Stomach smooth muscle (tissue), 2 donors: ENCODE results near the gene C6orf52.
"Not testable (repeated sequence)": the region's sequence is repeated elsewhere in the genome, so short reads cannot be mapped to it uniquely, and the experiment has no call there.

Source experiments
- H3K27ac ChIP-seq: one replicate; pipeline ENCODE4 v1.7.0; 2013; ENCODE audit warnings: mild to moderate bottlenecking, low read length, inconsistent platforms
- H3K27me3 ChIP-seq, 2 donors: one replicate each; pipeline ENCODE4 v1.7.0; 2013; ENCODE audit warnings: low read length in 2 of 2; ENCODE audit not compliant: insufficient read depth in 2 of 2, control insufficient read depth in 1 of 2
- H3K36me3 ChIP-seq, 2 donors: one replicate each; pipeline ENCODE4 v1.7.0; 2013; ENCODE audit warnings: low read length in 2 of 2; ENCODE audit not compliant: control insufficient read depth in 2 of 2, insufficient read depth in 2 of 2
- H3K4me1 ChIP-seq: one replicate; pipeline ENCODE4 v1.7.0; 2013; ENCODE audit warnings: low read length; ENCODE audit not compliant: control insufficient read depth, insufficient read depth
- H3K4me3 ChIP-seq, 2 donors: one replicate each; pipeline ENCODE4 v1.7.0; 2013; ENCODE audit warnings: low read length in 2 of 2
- H3K9ac ChIP-seq, 2 donors: one replicate each; pipeline ENCODE4 v1.7.0; 2013; ENCODE audit warnings: low read length in 2 of 2, mild to moderate bottlenecking in 1 of 2
- H3K9me3 ChIP-seq, 2 donors: one replicate each; pipeline ENCODE4 v1.7.0; 2013; ENCODE audit warnings: low read length in 2 of 2; ENCODE audit not compliant: control insufficient read depth in 2 of 2
- donor health status: healthy.
- donor health status: Pancreatic carcinoma.

The C6orf52 gene

DNA sequence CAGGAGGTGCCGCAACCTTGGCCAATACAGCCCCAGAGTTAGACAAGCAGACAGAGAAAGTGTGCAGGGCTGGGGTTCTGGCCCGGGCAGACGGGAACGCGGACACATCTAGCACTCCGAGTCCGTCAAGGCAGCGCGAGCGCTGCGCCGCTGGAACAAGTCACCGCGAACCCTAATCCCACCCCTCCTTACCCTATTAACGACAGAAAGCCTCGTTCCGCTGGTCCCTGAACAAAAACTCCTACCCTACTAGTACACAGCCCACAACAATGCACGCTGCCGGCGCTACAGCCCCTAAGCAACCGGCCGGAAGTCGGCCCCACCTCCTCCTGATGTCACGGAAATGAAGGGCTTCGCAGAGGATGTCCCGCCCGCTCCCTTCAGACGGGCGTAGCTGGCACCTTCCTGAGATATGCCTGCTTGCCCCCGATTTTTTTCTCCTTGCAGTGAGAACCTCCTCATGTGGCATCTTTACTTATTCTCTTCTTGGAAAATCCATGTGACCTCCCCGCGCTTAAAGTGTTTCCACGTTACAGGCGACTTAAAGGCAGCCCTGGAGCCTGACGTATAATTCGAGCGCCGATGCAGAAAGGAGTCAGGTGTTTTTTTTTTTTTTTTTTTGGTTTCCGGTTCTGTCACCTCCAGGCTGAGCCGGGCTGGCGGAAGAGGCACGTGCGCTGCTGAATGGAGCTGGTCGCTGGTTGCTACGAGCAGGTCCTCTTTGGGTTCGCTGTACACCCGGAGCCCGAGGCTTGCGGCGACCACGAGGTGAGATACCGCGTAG lies at the start of gene C6orf52, which contains the start of gene PAK1IP1:
TSS of gene C6orf52 (minus strand) at position 315 of the 784 bp plus-strand sequence. CDS start 7,066 bp downstream, outside the sequence.
TSS of gene PAK1IP1 (plus strand) at position 671 of the 784 bp plus-strand sequence. CDS start at position 685, 14 bp downstream.
- H3K9me3 ChIP-seq = no peaks in the 10 kb centered on the region
- H3K4me1 ChIP-seq = peaks cover 13% of the 10 kb centered on the region

GRCh38 chr6:10743515-10743914 lies 49.1 kb upstream of the C6orf52 start:
- Histone ChIP-seq H3K4me1 (peaks cover 10% of the 10 kb centered on the region), H3K9ac (no peak overlapping the region), H3K36me3 (peaks cover 2 to 9% of the 10 kb centered on the region in 2 donors), H3K27ac (no peak overlapping the region), H3K4me3 (no peak overlapping the region), H3K27me3 (no peaks in the 10 kb centered on the region), H3K9me3 (no peaks in the 10 kb centered on the region)

More for the DNA sequence above, at the start of gene C6orf52, which contains the start of gene PAK1IP1:
- H3K27me3 ChIP-seq = no peaks in the 10 kb centered on the region
- peaks cover 0 to 6% of the 10 kb centered on the region in 2 donors for H3K36me3 ChIP-seq
- peak within 1 kb of the TSS; percentile 75 to 100 for H3K4me3 ChIP-seq
- H3K9ac ChIP-seq = peak within 1 kb of the TSS; percentile 97 to 98
- peak within 1 kb of the TSS; percentile 98 for H3K27ac ChIP-seq

DNA sequence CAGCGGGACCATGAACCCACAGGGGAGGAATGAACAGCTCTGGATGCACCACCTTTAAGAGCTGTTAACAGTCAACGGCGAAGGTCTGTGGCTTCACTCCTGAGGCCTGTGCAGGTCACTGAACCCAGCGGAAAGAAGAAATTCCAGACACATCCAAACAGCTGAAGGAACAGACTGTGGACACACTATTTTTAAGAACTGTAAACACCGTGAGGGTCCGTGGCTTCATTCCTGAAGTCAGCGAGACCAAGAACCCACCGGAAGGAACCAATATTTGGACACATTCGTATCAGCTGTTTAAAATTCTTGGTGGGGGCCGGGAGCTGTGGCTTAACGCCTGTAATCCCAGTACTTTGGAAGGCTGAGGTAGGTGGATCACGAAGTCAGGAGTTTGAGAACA lies 47.8 kb upstream of the C6orf52 start:
- Histone ChIP-seq H3K4me1 (peaks cover 3% of the 10 kb centered on the region), H3K9me3 (no peaks in the 10 kb centered on the region), H3K27me3 (no peaks in the 10 kb centered on the region), H3K36me3 (peaks cover 2 to 9% of the 10 kb centered on the region in 2 donors), H3K27ac (no peak overlapping the region), H3K9ac (no peak overlapping the region), H3K4me3 (no peak overlapping the region)

- not testable (repeated sequence) for H3K4me1 ChIP-seq, H3K9me3 ChIP-seq, H3K27ac ChIP-seq, H3K36me3 ChIP-seq, H3K4me3 ChIP-seq, H3K27me3 ChIP-seq, H3K9ac ChIP-seq
Observed at GRCh38 chr6:10741643-10742042, 47.2 kb upstream of the C6orf52 start.

GRCh38 chr6:10740061-10740460 lies 45.6 kb upstream of the C6orf52 start:
- no peaks in the 10 kb centered on the region for H3K4me1 ChIP-seq

GRCh38 chr6:10736731-10737130 lies 42.3 kb upstream of the C6orf52 start:
- no peaks in the 10 kb centered on the region for H3K27me3 ChIP-seq
- no peaks in the 10 kb centered on the region for H3K9me3 ChIP-seq
- H3K36me3 ChIP-seq = peaks cover 12 to 17% of the 10 kb centered on the region in 2 donors
- H3K4me3 ChIP-seq = no peak overlapping the region
- no peaks in the 10 kb centered on the region for H3K4me1 ChIP-seq
- no peak overlapping the region for H3K9ac ChIP-seq
- no peak overlapping the region for H3K27ac ChIP-seq

More at GRCh38 chr6:10740061-10740460, 45.6 kb upstream of the C6orf52 start:
- H3K36me3 ChIP-seq = peaks cover 2 to 8% of the 10 kb centered on the region in 2 donors
- H3K9me3 ChIP-seq = no peaks in the 10 kb centered on the region
- no peak overlapping the region for H3K4me3 ChIP-seq
- H3K27me3 ChIP-seq = no peaks in the 10 kb centered on the region
- H3K27ac ChIP-seq = no peak overlapping the region
- no peak overlapping the region for H3K9ac ChIP-seq

- no peak overlapping the region for H3K9ac ChIP-seq
- H3K4me3 ChIP-seq = no peak overlapping the region
- no peaks in the 10 kb centered on the region for H3K4me1 ChIP-seq
- no peaks in the 10 kb centered on the region for H3K9me3 ChIP-seq
- no peak overlapping the region for H3K27ac ChIP-seq
- peaks cover 19% of the 10 kb centered on the region in 2 donors for H3K36me3 ChIP-seq
- no peaks in the 10 kb centered on the region for H3K27me3 ChIP-seq
Observed at GRCh38 chr6:10733863-10734262, 39.4 kb upstream of the C6orf52 start.

GRCh38 chr6:10733151-10733715 lies 38.8 kb upstream of the C6orf52 start:
- Histone ChIP-seq H3K4me1 (no peaks in the 10 kb centered on the region), H3K27me3 (no peaks in the 10 kb centered on the region), H3K4me3 (no peak overlapping the region), H3K9me3 (no peaks in the 10 kb centered on the region), H3K36me3 (peaks cover 19 to 21% of the 10 kb centered on the region in 2 donors), H3K9ac (no peak overlapping the region), H3K27ac (no peak overlapping the region)

DNA sequence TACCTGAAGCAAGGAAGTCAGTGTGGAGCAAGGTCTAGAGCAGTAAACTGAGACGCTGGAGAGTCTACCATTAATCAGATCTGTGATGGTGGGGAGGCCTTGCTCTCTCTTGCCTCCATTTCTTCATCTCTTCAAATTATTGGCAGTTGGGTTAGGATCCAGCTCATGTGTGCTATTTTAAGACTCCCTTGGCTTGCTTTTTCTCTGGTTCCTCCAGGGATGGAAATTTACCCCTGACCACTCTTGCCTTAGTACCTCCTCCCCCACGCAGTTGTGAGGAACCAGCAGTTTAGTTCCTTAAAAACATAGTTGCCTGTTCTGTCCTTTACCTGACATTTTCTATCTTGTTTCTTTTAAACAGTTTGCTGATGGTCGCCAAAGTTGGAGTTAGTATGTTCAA lies 35.8 kb upstream of the C6orf52 start:
- no peak overlapping the region for H3K4me3 ChIP-seq
- no peaks in the 10 kb centered on the region for H3K27me3 ChIP-seq
- no peaks in the 10 kb centered on the region for H3K4me1 ChIP-seq
- H3K9ac ChIP-seq = no peak overlapping the region
- H3K27ac ChIP-seq = no peak overlapping the region
- H3K36me3 ChIP-seq = peaks cover 21 to 29% of the 10 kb centered on the region in 2 donors
- no peaks in the 10 kb centered on the region for H3K9me3 ChIP-seq

DNA sequence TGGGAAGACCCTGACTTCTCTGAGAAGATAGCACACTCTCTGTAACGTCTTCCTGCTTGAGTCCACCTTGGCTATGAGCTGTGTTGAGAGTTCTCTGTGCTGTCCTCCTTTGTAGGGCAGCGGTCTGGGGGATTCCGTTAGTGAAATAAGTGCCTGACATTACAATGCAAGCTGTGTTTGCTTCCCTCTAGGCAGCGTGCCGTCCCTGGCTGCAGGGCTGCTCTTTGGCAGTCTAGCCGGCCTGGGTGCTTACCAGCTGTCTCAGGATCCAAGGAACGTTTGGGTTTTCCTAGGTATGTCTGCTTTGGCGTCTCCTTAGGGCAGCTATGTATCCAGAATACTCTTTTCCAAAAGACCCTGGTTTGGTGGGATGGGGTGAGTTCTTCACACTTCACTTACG lies 31.3 kb upstream of the C6orf52 start:
- Histone ChIP-seq H3K4me3 (no peak overlapping the region), H3K36me3 (peaks cover 6 to 15% of the 10 kb centered on the region in 2 donors), H3K27ac (no peak overlapping the region), H3K9ac (no peak overlapping the region), H3K9me3 (no peaks in the 10 kb centered on the region), H3K27me3 (no peaks in the 10 kb centered on the region), H3K4me1 (peaks cover 29% of the 10 kb centered on the region)

- no peaks in the 10 kb centered on the region for H3K9me3 ChIP-seq
- peaks cover 33% of the 10 kb centered on the region for H3K4me1 ChIP-seq
- peak overlapping the region in 1 of 2 donors; percentile 86 for H3K9ac ChIP-seq
- no peak overlapping the region for H3K27ac ChIP-seq
- peaks cover 3 to 10% of the 10 kb centered on the region in 2 donors for H3K36me3 ChIP-seq
- no peaks in the 10 kb centered on the region for H3K27me3 ChIP-seq
- H3K4me3 ChIP-seq = peak overlapping the region in 1 of 2 donors; percentile 29
Observed at GRCh38 chr6:10725044-10725443, 30.6 kb upstream of the C6orf52 start.
